HG02870 (cell line): Measurements from ENCODE around the gene PARD6A.
"Not testable (repeated sequence)": the region's sequence is repeated elsewhere in the genome, so short reads cannot be mapped to it uniquely, and the experiment has no call there.

Experiments
- ATAC-seq: cut with Tn5 transposase; IDR thresholded peaks from one replicate; pipeline ENCODE4 v1.9.1; 2021; ENCODE audit warnings: mild to moderate bottlenecking, moderate library complexity; ENCODE audit not compliant: unreplicated experiment

The PARD6A gene

DNA sequence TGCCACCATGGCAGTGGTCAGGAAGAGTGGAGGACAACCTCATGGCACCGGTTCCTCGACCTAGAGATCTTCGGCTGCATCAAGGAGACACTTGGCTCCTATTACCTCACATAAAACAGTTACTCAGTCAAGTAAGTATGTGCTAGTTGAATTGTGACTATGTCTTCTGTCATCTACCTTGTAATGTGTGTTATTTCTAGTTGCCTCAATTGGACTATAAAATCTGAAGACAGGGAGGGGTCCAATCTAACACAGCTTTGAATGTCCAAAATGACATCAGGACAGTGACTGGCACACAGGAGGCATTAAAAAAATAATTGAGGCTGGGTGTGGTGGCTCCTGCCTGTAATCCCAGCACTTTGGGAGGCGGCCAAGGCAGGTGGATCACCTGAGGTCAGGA is 23.0 kb downstream of the PARD6A start:
- no peak for ATAC-seq

DNA sequence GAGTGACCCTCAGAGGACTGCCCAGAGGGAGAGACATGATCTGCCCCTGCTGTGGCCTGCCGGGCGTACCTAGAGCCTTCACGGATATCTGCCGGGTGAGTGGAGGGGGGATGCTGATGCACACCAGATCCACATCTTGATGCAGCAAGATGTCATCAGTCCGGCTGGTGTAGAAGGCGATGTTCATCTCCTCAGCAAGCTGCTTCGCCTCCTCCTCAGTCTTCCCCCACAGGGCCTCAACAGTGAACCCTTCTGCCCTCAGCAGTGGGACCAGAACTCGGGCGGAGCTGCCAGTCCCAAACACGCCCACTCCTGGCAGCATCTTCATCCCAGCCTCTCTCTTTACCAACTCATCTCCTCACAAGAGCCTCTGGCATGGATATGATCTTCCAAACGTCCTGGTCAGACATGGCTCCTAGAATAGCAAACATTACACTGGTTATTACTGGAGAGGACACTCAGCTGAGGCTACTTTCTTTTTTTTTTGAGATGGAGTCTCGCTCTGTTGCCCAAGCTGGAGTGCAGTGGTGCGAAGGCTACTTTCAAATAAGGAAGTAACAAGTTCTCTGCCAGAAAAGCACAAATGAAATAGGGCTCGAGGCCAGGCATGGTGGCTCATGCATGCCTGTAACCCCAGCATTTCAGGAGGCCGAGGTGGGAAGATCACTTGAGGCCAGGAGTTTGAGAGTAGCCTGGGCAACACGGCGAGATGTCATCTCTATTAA is 24.8 kb downstream of the PARD6A start:
- ATAC-seq = no peak

DNA sequence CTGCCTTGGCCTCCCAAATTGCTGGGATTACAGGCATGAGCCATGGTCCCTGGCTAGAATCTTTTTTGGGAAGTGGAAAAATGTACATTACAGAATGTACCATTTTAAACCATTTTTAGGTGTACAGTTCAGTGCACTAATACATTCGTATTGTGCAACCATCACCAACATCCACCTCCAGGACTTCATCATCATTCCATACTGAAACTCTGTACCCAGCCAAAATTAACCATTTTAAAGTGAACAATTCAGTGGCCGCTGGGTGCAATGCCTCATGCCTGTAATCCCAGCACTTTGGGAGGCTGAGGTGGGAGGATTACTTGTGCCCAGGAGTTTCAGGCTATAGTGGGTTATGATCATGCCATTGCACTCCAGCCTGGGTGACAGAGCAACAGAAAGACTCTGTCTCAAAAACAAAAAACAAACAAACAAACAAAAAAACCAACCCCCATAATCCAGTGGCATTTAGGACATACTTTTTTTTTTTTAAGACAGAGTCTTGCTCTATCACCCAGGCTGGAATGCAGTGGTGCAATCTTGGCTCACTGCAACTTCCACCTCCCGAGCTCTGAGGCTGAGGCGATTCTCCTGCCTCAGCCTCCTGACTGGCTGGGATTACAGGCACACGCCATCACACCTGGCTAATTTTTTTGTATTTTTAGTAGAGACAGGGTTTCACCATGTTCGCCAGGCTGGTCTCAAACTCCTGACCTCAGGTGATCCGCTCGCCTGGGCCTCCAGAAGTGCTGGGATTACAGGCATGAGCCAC is 32.9 kb downstream of the PARD6A start:
- not testable (repeated sequence) for ATAC-seq

DNA sequence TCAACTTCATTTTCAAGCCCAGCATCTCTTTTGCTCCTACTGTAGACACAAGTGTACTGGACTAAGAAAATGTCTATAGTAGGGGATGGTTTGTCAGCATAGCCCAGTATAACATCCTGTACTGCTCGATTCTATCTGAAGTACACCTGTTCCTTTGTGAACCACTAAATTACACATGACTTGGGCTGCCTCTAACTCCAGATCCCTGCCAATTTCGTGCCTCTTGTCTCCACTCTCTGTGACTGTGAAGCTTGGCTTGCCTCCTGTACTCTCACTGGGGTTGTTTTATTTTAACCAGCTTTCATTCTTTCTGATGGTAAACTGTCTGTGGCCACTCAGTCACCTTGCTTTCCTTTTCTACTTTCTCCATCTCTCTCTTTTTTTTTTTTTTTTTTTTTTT is 33.9 kb downstream of the PARD6A start:
- no peak for ATAC-seq

DNA sequence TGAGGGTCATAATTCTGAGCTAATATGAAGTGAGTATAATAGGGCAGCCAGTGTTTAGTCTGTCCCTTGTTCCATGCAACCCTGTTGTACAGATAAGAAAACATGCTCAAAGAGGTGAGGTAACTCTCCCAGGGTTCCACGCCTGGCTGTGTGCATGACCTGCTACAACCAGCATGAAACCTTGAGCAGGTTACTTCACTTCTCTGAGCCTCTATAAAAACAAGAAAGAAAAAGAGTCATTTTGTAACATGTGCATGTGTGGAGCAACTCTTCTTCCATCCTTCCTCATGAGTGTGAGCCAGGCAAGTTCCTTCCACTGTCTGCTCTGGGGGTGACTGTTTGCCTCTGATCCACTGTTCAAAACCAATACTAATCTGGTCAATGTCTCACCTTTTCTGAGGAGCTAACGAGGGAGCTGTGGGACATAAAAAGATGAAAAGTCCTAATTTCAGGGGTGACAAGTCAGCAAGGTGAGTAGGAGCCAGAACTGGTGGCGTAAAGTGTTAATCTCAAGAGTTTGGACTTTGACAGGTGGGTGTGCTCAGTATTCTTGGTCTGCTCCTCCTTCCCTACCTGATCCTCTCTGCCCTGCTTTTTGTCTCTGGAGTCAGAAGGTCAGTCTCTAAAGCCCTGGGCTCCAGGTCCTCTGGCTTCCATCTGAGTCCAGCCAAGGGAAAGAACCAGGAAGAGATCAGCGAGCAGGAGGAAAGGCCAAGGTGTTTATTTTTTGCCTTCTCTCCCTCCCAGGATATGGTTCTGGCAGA is 36.8 kb downstream of the PARD6A start:
- no peak for ATAC-seq

DNA sequence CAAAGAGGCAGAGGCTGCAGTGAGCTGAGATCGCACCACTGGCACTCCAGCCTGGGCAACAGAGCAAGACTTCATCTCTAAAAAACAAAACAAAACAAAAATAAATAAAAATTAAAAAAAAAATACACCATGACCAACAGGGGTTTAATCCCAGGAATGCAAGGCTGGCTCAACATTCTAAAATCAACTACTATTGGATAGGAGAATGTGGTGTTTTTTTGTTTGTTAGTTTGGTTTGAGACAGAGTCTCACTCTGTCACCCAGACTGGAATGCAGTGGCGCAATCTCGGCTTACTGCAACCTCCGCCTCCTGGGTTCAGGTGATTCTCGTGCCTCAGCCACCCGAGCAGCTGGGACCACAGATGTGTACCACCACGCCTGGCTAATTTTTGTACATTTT is 38.5 kb downstream of the PARD6A start:
- ATAC-seq = no peak

DNA sequence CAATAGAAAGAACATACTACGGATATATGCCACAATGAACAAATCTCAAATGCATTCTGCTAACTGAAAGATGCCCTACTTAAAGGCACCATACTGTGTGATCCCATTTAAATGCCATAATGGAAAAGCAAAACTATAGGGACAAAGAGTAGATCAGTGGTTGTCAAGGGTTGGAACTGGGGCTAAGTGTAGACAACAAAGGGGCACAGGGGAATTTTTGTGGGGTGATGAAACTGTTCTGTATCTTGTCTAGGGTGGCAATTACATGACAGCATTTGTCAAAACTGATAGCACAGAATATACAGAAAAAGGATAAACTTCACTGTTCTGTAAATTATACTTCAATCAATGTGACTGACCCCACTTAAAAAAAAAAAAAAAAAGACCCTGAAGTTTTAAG is 40.7 kb downstream of the PARD6A start:
- ATAC-seq = no peak

DNA sequence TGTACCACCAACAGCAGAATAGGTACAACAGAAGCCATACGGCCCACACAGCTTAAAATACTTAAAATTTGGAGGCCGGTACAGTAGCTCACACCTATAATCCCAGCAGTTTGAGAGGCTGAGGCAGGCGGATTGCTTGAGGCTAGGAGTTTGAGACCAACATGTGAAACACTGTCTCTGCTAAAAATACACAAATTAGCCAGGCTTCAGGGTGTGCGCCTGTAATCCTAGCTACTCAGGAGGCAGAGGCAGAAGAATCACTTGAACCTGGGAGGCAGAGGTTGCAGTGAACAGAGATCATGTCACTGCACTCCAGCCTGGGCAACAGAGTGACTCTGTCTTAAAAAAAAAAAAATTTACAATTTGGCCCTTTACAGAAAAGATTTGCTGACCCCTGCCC is 41.4 kb downstream of the PARD6A start:
- ATAC-seq = no peak

DNA sequence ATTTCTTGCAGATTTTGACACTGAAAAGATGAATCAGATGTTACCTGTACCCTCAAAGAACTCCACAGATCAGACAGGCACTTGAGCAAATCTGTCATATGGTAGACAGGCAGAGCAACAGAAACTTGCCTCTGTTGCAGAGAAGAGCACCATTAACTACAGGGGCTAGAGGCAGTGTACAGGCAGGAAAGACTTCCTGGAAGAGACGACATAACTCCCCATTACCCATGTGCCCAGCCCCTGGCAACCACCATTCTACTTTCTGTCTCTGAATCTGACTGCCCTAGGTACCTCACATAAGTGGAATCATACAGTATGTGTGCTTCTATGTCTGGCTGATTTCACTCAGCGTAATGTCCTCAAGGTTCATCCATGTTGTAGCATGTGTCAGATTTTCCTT is 42.9 kb downstream of the PARD6A start:
- no peak for ATAC-seq

DNA sequence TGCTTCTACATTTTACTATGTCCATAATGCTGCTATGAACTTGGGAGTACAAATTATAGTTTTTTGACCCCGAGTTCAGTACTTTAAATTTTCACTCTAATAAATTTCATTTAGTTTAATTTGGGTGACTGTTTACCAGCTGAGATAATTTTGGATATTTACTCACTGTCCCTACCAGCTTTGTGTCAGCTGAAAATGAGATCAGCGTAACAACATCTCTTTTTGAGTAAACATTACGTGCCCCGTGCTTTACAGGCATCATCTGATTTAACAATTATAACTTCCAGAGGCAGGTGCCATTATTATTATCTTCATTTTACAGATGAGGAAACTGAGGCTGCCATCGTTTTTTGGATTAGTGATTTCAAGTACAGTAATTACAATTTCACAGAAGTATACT is 43.4 kb downstream of the PARD6A start:
- no peak for ATAC-seq

DNA sequence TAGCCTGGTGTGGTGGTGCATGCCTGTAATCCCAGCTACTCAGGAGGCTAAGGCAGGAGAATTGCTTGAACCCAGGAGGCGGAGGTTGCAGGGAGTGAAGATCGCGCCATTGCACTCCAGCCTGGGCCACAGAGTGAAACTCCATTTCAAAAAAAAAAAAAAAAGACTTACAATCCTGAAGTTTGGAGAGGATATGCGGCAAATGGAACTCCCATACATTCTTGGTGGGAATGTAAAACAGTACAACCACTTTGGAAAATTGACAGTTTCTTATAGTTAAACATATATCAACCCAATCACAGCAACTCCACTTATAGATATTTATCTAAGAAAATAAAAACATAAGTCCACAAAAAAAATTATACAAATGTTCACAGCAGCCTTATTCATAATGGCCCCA is 46.5 kb downstream of the PARD6A start:
- no peak for ATAC-seq

DNA sequence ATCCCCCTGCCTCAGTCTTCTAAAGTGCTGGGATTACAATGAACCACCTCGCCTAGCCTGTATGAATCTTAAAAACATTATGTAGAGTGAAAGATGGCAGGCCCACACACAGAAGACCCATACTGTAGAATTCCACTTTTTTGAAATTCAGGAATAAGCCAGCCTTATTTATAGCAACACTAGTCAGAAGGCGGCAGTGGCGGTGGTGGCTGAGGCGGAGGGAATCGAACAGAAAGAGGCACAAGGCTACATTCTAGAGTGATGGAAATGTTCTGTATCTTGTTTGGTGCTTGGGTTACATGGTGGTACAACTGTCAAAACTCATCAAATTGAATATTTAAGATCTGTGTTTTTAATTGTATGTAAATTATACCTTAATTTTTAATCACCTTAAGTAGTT is 47.0 kb downstream of the PARD6A start:
- ATAC-seq = no peak

DNA sequence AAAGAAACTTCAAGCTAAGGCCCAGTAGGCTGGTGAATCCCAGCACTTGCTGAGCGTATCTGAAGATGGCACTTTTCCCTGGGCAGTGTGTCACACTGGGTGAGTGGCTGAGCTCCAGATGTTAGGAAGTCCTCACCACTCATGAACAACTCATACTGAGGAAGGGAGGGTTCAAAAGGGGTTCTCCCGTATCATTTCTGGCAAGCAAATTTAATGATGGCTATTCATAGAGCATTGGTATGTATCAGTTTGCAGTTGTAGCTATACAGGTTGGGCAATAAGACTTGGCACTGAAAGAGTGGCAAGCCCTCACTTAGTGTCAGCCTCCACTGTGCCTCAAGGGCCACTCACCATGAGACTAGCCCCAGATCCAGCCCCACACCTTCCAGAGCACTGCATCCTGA is 47.6 kb downstream of the PARD6A start:
- no peak for ATAC-seq

DNA sequence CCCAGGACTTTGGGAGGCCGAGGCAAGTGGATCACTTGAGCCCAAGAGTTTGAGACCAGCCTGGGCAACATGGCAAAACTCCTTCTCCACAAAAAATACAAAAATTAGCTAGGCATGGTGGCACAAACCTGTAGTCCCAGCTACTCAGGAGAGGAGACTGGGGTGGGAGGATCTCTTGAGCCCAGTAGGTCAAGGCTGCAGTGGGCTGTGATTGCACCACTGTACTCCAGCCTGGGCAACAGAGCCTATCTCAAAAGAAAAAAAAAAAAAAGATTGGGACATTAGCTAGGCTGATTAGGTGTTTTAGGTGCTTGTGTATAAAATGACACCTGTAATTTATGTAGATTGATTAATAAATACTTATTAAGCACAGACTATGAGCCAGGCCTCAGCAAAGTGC is 48.3 kb downstream of the PARD6A start:
- no peak for ATAC-seq

DNA sequence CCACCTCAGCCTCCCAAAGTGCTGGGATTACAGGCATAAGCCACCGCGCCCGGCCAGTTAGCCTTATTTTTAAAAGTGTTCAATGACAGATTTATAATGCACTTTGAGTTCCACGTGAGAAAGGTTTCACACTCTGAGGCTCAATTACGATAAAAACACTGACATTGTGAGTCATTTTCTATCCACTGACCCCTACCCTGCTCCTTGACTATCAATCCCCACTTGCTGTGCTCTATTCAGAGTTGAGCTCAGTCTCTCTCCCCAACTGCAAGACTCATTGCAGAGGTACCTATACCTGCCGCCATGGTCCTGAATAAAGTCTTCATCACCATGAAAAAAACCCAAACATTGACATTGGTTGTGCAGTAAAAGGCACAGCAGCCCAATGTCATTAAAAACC is 49.8 kb downstream of the PARD6A start:
- no peak for ATAC-seq
